B cell (primary cell): Measurements from ENCODE around the gene TBC1D22A. TPM values are rescaled to one million over a fixed set of nuclear protein-coding genes. Genes with fewer than 3 reads are reported as not detected.
A peak's percentile ranks its signal among the peaks of the same experiment; 100 is the strongest.

Experiments used
- ATAC-seq: fragments of 200-7000 bp; cut with Tn5 transposase; one replicate; pipeline ENCODE4 v1.10.0; 2021; ENCODE audit warnings: low read depth, mild to moderate bottlenecking, moderate number of reproducible peaks, moderate library complexity
- CTCF ChIA-PET: fragments of 350-600 bp; sonication (Branson Sonifier 250); formaldehyde crosslinking; loops from one replicate; lab custom pipeline; 2021; ENCODE audit warnings: antibody characterized with exemption, inconsistent platforms; lab: Charles Lee
- POLR2A ChIA-PET: fragments of 350-600 bp; sonication (Branson Sonifier 250); formaldehyde crosslinking; loops from one replicate; lab custom pipeline; 2021; ENCODE audit warnings: antibody characterized with exemption; lab: Charles Lee
- DNase-seq: peaks from one replicate; pipeline ENCODE4 v3.0.0; 2013
- H2AFZ ChIP-seq: 2 replicates; pipeline ENCODE4 v1.6.1; 2012; ENCODE audit warnings: mild to moderate bottlenecking, low read depth, low read length; ENCODE audit not compliant: insufficient read depth, poor library complexity, severe bottlenecking
- H3K27ac ChIP-seq, 2 donors: 1 replicate in 1 of 2; 2 replicates in 1 of 2; pipeline ENCODE4 v1.5.1; 2012 to 2013; ENCODE audit warnings: low read length in 2 of 2, mild to moderate bottlenecking in 2 of 2, moderate library complexity in 1 of 2
- H3K27me3 ChIP-seq, 4 experiments: fragments of 200-600 bp in 1 of 4; sonication (generic) in 1 of 4; replicated peaks in 1 of 4; 1 replicate in 2 of 4; 2 replicates in 2 of 4; pipeline versions ENCODE4 v1.6.1 to v1.7.0; 2013 to 2016; ENCODE audit warnings: low read length in 3 of 4, mild to moderate bottlenecking in 2 of 4, mixed read lengths in 1 of 4, moderate library complexity in 1 of 4; ENCODE audit not compliant: insufficient read depth in 4 of 4, control insufficient read depth in 3 of 4; ENCODE audit errors: control extremely low read depth in 1 of 4
- H3K36me3 ChIP-seq, 2 experiments: replicated peaks in 1 of 2; 1 replicate in 1 of 2; 2 replicates in 1 of 2; pipeline versions ENCODE4 v1.6.1 to v1.7.1; 2013; ENCODE audit warnings: low read length in 1 of 2; ENCODE audit not compliant: insufficient read depth in 2 of 2, control insufficient read depth in 1 of 2; ENCODE audit errors: control extremely low read depth in 1 of 2, extremely low read depth in 1 of 2
- H3K4me1 ChIP-seq, 2 donors: fragments of 200-600 bp in 1 of 2; sonication (generic) in 1 of 2; 1 replicate in 1 of 2; 2 replicates in 1 of 2; pipeline versions ENCODE4 v1.5.1 to v1.6.1; 2013 to 2017; ENCODE audit warnings: low read length in 2 of 2; ENCODE audit not compliant: control insufficient read depth in 2 of 2, insufficient read depth in 2 of 2
- H3K4me2 ChIP-seq: replicated peaks from 2 replicates; pipeline ENCODE3; 2012; ENCODE audit warnings: mild to moderate bottlenecking, low read depth, low read length; ENCODE audit not compliant: poor library complexity, severe bottlenecking
- H3K4me3 ChIP-seq, 5 experiments: fragments of 200-600 bp in 1 of 5; sonication (generic) in 1 of 5; 1 replicate in 3 of 5; 2 replicates in 2 of 5; pipeline versions ENCODE4 v1.5.1 to v1.7.0; 2011 to 2016; ENCODE audit warnings: low read length in 4 of 5, mild to moderate bottlenecking in 4 of 5, low read depth in 2 of 5, control low read depth in 1 of 5, moderate library complexity in 1 of 5; ENCODE audit not compliant: insufficient read depth in 1 of 5; ENCODE audit errors: control extremely low read depth in 1 of 5, extremely low read depth in 1 of 5
- H3K79me2 ChIP-seq: fragments of 200-600 bp; sonication (generic); one replicate; pipeline ENCODE4 v1.6.0; 2016; ENCODE audit warnings: low read length; ENCODE audit not compliant: control insufficient read depth, insufficient read depth
- H3K9ac ChIP-seq: fragments of 200-600 bp; sonication (generic); 2 replicates; pipeline ENCODE4 v1.6.1; 2017; ENCODE audit warnings: mild to moderate bottlenecking, low read length, moderate library complexity
- H3K9me3 ChIP-seq, 3 donors: one replicate each; pipeline versions ENCODE4 v1.6.1 to v1.7.1; 2013; ENCODE audit warnings: low read length in 2 of 3; ENCODE audit not compliant: control insufficient read depth in 2 of 3, insufficient read depth in 1 of 3; ENCODE audit errors: control extremely low read depth in 1 of 3
- H4K20me1 ChIP-seq: 2 replicates; pipeline ENCODE4 v1.6.0; 2012; ENCODE audit warnings: mild to moderate bottlenecking, low read length; ENCODE audit not compliant: insufficient read depth, control insufficient read depth, poor library complexity, severe bottlenecking
- H3K27ac Mint-ChIP-seq: one replicate; pipeline ENCODE4 v1.8.0; 2021; ENCODE audit warnings: mixed read lengths
- H3K27me3 Mint-ChIP-seq: one replicate; pipeline ENCODE4 v1.8.0; 2021; ENCODE audit warnings: mixed read lengths
- H3K4me1 Mint-ChIP-seq: one replicate; pipeline ENCODE4 v1.8.0; 2021; ENCODE audit warnings: mixed read lengths
- H3K4me3 Mint-ChIP-seq: one replicate; pipeline ENCODE4 v1.8.0; 2021; ENCODE audit warnings: mixed read lengths
- H3K9me3 Mint-ChIP-seq: one replicate; pipeline ENCODE4 v1.8.0; 2022; ENCODE audit warnings: mixed read lengths; ENCODE audit not compliant: insufficient read depth
- EZH2 ChIP-seq: IDR thresholded peaks from 2 replicates; pipeline ENCODE4 v1.6.1; 2012; ENCODE audit warnings: borderline replicate concordance, low read depth, mild to moderate bottlenecking, moderate library complexity, low read length; ENCODE audit not compliant: insufficient read depth, poor library complexity, severe bottlenecking
- WGBS: methylation state at CpG from one replicate; pipeline ENCODE4 v1.1.5; 2013; ENCODE audit warnings: missing lambda C conversion rate; ENCODE audit not compliant: insufficient coverage; 5-methylcytosine and 5-hydroxymethylcytosine counted together
- intact Hi-C: fragments of 100-400 bp; cut with micrococcal nuclease; formaldehyde crosslinking; loops from one replicate; pipeline ENCODE4 v1.10.0; 2022
- polyA plus RNA-seq: library from polyadenylated mRNA; depleted of rRNA; stranded (reverse); fragments of >200 nt; gene quantifications from 2 replicates; pipeline ENCODE4 v1.2.3, GENCODE V29; 2012
- total RNA-seq, 2 donors: library from RNA; stranded (reverse); fragments of 120-200 nt in 1 of 2; gene quantifications; 1 replicate in 1 of 2; 2 replicates in 1 of 2; pipeline versions ENCODE4 v1.2.3 to v1.2.4, GENCODE V29; 2013 to 2022
- TF ChIP-seq, protein P1 (sequence below): fragments of 200-600 bp; IDR thresholded peaks from one replicate; pipeline ENCODE4 v1.8.0; 2022; ENCODE audit warnings: antibody characterized with exemption, mild to moderate bottlenecking

TBC1D22A gene
- total and polyA plus RNA-seq, 2 donors (not counting 1 experiment from before 2014, with no cell fraction given): 73.8 to 128 TPM

GRCh38 chr22:46942799-46943785 lies 180.6 kb downstream of the TBC1D22A start:
- Histone ChIP-seq H3K27ac (peak overlapping the region; percentile 42 to 74), H3K4me2 (peak overlapping the region; percentile 60), H3K36me3 (peaks cover 0 to 22% of the 10 kb centered on the region in 2 experiments), H2AFZ (no peak overlapping the region), H3K9me3 (no peaks in the 10 kb centered on the region), H3K4me3 (peak overlapping the region in 2 of 5 experiments; percentile 3 to 27), H3K9ac (peak overlapping the region; percentile 33), H3K4me1 (peaks cover 7 to 26% of the 10 kb centered on the region in 2 donors), H3K27me3 (no peaks in the 10 kb centered on the region), H3K79me2 (peaks cover 73% of the 10 kb centered on the region), H4K20me1 (peaks cover 65% of the 10 kb centered on the region)
- ChIA-PET POLR2A (interaction anchor here (0.6 kb wide), 1 partner anchor 319 kb away, joined by 5 read pairs; no protein-coding TSS in a partner anchor), CTCF (interaction anchor here (0.5 to 0.9 kb wide), 2 partner anchors 8 to 64 kb away, joined by 3 read pairs; no protein-coding TSS in a partner anchor)
- H3K9me3 Mint-ChIP-seq: peaks cover 3% of the 10 kb centered on the region
- no peak for TF ChIP-seq EZH2
- TF ChIP-seq, protein P1, sequence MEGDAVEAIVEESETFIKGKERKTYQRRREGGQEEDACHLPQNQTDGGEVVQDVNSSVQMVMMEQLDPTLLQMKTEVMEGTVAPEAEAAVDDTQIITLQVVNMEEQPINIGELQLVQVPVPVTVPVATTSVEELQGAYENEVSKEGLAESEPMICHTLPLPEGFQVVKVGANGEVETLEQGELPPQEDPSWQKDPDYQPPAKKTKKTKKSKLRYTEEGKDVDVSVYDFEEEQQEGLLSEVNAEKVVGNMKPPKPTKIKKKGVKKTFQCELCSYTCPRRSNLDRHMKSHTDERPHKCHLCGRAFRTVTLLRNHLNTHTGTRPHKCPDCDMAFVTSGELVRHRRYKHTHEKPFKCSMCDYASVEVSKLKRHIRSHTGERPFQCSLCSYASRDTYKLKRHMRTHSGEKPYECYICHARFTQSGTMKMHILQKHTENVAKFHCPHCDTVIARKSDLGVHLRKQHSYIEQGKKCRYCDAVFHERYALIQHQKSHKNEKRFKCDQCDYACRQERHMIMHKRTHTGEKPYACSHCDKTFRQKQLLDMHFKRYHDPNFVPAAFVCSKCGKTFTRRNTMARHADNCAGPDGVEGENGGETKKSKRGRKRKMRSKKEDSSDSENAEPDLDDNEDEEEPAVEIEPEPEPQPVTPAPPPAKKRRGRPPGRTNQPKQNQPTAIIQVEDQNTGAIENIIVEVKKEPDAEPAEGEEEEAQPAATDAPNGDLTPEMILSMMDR: no peak
- intact Hi-C loops: no loop called here
- ATAC-seq (peak; percentile 68), DNase-seq (peak; percentile 56)
- peak overlapping the region; percentile 85 for H3K27ac Mint-ChIP-seq
- H3K4me1 Mint-ChIP-seq: peaks cover 46% of the 10 kb centered on the region
- WGBS: 61% methylated on average over 16 of the region's 22 CpGs
- H3K4me3 Mint-ChIP-seq: peak overlapping the region; percentile 77
- H3K27me3 Mint-ChIP-seq: no peaks in the 10 kb centered on the region
